GM12872 (cell line): ENCODE measurements around the gene KCNJ10.

Experiments used
- TF ChIP-seq, protein P1 (sequence below): IDR thresholded peaks from 3 replicates; pipeline ENCODE4 v1.5.1; 2011; ENCODE audit warnings: low read depth, mild to moderate bottlenecking, low read length, moderate library complexity; ENCODE audit not compliant: insufficient read depth

Gene KCNJ10

DNA sequence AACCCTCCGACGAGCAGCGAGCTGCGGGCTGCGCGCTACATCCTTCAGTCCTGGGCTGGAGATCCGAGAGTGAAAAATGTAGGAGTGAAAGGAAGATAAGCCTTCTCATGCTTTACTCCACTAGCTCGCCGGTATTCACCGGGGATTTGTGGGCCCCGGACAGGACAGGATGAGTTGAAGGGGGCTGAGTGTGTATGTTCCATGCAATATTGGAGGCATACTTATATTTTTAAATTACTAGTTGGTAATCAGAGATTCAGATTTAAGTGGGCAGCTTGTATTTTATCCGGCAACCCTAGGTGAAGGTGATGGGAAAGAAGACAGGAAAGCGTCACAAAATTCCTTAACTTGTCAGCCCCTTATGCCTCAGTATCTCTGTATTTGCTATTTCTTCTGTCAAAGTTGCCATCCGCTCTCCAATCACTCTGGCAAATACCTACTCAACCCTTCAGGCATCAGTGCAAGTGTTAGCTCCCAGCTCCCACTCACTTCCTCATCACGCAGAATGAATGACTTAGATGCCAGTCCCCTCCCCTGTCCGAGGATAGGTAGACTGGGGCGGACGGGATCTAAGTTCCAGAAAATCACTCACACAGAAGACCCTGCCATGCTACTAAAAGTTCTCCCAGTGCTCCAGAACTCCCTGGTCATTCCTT, 37.7 kb downstream of the KCNJ10 start:
- TF ChIP-seq, protein P1, sequence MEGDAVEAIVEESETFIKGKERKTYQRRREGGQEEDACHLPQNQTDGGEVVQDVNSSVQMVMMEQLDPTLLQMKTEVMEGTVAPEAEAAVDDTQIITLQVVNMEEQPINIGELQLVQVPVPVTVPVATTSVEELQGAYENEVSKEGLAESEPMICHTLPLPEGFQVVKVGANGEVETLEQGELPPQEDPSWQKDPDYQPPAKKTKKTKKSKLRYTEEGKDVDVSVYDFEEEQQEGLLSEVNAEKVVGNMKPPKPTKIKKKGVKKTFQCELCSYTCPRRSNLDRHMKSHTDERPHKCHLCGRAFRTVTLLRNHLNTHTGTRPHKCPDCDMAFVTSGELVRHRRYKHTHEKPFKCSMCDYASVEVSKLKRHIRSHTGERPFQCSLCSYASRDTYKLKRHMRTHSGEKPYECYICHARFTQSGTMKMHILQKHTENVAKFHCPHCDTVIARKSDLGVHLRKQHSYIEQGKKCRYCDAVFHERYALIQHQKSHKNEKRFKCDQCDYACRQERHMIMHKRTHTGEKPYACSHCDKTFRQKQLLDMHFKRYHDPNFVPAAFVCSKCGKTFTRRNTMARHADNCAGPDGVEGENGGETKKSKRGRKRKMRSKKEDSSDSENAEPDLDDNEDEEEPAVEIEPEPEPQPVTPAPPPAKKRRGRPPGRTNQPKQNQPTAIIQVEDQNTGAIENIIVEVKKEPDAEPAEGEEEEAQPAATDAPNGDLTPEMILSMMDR, result no peak

DNA sequence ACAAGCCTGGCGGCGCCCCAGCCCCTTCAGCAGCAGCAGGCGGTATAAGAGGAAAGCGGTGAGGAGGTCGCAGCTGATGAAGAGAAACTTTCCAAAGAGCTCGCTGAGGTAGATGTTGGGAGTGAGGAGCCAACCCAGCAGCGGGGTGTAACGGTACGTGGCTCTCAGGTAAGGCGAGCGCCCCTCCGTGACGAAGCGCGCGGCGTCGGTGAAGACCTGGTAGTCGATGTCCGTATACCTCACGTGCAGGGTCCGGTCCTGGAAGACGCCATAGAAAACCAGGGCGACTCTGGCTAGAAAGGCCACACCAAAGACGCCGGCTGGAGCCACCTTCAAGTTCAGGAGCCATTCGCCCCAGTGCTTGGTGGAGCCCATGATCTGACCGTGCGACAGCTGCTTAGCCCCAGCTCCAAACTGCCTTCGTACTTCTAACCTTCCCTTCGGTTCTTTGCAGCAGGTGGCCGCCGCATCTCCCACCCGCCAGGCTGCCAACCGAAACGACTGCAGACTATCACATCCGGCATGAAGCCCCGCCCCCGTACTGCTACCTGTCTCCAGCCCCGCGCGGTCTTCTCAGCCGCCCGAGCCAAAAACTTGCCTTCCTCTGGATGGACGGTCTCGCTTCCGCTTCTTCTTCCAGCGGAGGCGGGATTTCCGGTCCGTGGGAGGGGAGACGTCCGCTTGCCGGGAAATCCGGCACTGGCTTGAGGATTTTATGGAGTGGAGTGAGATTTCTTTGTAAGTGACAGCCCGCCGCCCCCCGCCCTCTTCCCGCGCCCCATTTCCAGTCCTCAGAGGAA, 38.4 kb downstream of the KCNJ10 start, which contains the start of gene PIGM:
PIGM (minus strand) TSS at position 626 of the 800 bp plus-strand sequence; CDS start at position 375, 251 bp downstream.
- TF ChIP-seq, protein P1, result no peak

DNA sequence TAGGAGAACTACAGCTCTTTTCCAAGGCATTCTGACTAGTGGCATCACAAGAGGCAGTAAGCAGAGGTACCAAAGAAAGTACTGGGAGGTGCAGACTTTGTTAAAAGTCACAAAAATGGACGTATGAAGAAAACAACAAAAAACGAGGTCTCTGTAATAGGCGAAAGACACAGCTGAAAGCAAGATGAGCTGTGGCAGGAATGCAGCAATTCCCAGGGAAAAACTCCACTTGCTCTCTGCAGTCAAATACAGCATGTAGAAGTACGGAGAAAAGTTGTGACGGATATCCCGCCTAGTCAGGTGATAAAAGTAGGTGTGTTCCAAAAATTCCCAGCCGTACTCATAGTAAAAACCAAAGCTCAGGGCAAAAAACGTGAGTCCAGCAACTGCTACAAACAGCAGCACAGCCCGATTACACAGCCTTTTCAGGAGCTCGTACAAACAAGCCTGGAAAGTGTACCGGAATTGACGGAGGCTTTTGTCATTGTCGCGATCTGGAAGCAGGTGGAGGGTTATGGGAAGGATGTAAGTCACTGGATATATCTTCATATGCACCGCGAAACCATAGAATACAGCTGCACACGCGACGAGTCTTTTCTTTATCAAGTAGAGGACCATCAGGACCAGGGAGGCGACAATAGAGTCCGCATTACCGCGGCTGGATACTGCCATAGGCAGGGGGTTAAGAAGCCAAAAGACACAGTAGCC, 39.1 kb downstream of the KCNJ10 start:
- TF ChIP-seq, protein P1, result no peak

DNA sequence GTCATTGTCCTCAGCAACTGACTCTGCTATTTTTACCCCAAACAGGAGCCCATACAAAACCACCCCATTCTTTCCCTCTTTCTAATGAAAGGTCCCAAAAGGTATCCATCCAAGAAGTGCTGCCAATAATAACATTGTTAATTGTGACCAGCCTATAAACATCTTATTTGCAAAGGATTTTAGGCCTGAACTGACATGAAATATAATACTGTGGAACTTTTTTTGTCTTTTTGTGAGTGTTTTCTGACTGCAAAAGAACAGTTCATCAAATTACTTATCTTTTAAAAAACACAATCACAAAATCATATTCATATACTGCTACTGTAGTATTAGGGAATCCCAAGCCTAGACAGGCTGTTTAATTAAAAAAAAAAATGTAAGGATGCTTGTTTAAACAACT, 41.5 kb downstream of the KCNJ10 start:
- TF ChIP-seq, protein P1, result no peak

DNA sequence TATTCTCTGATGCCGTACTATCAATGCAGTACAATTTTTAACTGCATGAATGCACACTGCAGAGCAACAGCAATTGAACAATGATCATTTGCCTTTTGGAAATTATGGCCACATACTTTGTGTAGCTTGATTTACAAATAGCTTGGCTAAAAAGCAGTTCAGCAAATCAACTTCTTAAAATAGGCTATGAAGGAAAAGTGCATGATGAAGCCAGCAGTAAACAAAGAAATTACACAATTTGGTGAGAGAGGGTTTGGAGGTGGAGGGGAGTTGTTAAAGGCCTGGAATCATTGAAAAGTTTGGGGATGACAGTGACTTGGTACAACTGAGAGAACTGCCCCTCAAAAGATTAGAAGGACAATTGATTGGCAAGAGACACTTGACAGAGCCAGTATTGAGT, 44.6 kb downstream of the KCNJ10 start:
- TF ChIP-seq, protein P1, result no peak

DNA sequence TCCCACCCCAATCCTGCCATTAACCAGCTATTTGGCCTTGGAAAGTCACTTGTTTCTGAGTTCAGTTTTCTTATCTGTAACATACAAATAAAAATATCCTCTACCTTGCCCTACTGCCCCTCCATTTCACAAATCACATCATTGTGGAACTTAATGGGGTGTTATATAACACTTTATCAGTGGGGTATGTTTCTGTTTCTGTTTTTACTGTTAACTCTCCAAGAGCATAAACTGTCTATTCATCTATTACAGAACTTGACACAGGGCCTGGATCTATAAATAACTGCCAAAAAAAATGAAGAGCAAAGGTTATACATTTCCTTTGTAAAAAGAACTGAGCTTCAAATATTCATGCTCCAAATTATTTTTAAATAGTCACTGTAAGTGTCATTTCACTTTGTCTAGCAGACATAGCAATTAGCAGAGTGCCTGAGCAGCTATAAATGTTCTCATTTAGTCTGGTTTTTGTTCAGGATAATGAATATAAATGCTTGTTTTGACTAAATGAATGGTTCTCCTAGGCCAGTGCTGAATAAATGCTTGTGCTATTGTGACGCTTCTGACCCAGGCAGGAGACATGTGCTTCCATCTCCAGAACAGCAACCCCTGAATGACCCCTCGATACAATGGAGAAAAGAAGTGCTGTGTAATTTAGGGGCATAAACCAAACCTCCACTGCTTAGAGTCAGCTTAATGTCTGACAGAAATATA, 45.6 kb downstream of the KCNJ10 start:
- TF ChIP-seq, protein P1, result no peak
